Lung (tissue), 10 donors: Measurements from ENCODE around the gene NBPF14. TPM values are rescaled to one million over a fixed set of nuclear protein-coding genes. Genes with fewer than 3 reads are reported as not detected.
"Not testable (repeated sequence)": the region's sequence is repeated elsewhere in the genome, so short reads cannot be mapped to it uniquely, and the experiment has no call there.

Experiments used
- ATAC-seq: fragments of 200-7000 bp; cut with Tn5 transposase; one replicate; pipeline ENCODE4 v1.9.1; 2020; ENCODE audit warnings: moderate number of reproducible peaks; ENCODE audit not compliant: insufficient read depth, low FRiP score
- DNase-seq, 3 donors: peaks; one replicate each; pipeline ENCODE4 v3.0.0-alpha.2; 2013 to 2017
- H3K27ac ChIP-seq, 2 donors: one replicate each; pipeline ENCODE4 v1.5.1; 2013; ENCODE audit warnings: mild to moderate bottlenecking in 2 of 2, moderate library complexity in 2 of 2, control low read depth in 1 of 2, inconsistent platforms in 1 of 2, low read depth in 1 of 2, low read length in 1 of 2
- H3K27me3 ChIP-seq, 3 donors: one replicate each; pipeline ENCODE4 v1.5.1; 2013; ENCODE audit warnings: low read length in 2 of 3; ENCODE audit not compliant: control insufficient read depth in 3 of 3, insufficient read depth in 3 of 3
- H3K36me3 ChIP-seq, 4 donors: one replicate each; pipeline ENCODE4 v1.5.1; 2013; ENCODE audit warnings: low read length in 4 of 4, mild to moderate bottlenecking in 1 of 4, moderate library complexity in 1 of 4; ENCODE audit not compliant: control insufficient read depth in 4 of 4, insufficient read depth in 4 of 4
- H3K4me1 ChIP-seq, 5 donors: one replicate each; pipeline ENCODE4 v1.5.1; 2013; ENCODE audit warnings: low read length in 5 of 5, mild to moderate bottlenecking in 2 of 5, moderate library complexity in 1 of 5; ENCODE audit not compliant: control insufficient read depth in 5 of 5, insufficient read depth in 5 of 5
- H3K4me3 ChIP-seq: one replicate; pipeline ENCODE4 v1.5.1; 2013; ENCODE audit warnings: mild to moderate bottlenecking, control low read depth, moderate library complexity
- H3K9ac ChIP-seq, 2 donors: one replicate each; pipeline ENCODE4 v1.5.1; 2013; ENCODE audit warnings: low read length in 2 of 2, control low read depth in 1 of 2; ENCODE audit not compliant: insufficient read depth in 1 of 2
- H3K9me3 ChIP-seq, 4 donors: one replicate each; pipeline ENCODE4 v1.5.1; 2013; ENCODE audit warnings: low read length in 3 of 4, mild to moderate bottlenecking in 1 of 4, moderate library complexity in 1 of 4; ENCODE audit not compliant: control insufficient read depth in 4 of 4, insufficient read depth in 3 of 4
- WGBS, 2 donors: extraction: QIAGEN DNeasy Blood & Tissue Kit; methylation state at CpG; one replicate each; pipeline ENCODE4 v1.1.7; 2013; 5-methylcytosine and 5-hydroxymethylcytosine counted together
- polyA plus RNA-seq, 2 donors: library from polyadenylated mRNA; stranded (reverse); fragments of 200-250 nt; gene quantifications; one replicate each; pipeline ENCODE4 v1.2.1, GENCODE V29; 2013
- total RNA-seq, 2 donors: library from RNA; depleted of rRNA in 1 of 2; stranded (reverse); fragments of >200 nt in 1 of 2; gene quantifications; one replicate each; pipeline ENCODE4 v1.2.1, GENCODE V29; 2014 to 2021
- donor health status: Bipolar disorder and iron deficiency.
- donor health status: healthy.
- donor health status: DM: yes; HTN: yes; CAD: no.

The NBPF14 gene
- total and polyA plus RNA-seq, 4 donors: 16.4 to 55.6 (median 22.5) TPM

DNA sequence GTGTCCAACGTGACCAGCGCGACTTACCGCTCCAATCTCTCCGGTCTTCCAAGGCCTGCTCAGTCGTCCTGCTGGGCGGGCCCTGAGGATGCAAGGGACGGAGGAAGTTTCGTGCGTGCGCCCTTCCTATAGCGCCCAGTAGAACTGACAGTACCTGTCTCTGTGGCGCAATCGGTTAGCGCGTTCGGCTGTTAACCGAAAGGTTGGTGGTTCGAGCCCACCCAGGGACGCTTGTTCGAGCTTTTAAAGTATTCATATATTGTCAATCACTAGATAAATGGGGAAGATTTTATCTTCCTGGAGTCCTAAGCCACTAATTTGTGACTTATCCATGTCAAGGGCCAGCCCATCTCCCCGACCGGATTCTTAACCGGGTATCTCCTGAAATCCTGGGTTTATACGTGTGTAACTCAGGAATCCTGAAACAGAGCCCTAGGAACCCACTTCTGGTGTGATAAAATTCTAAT lies 66.7 kb downstream of the NBPF14 start:
- H3K27ac ChIP-seq, H3K4me1 ChIP-seq, H3K27me3 ChIP-seq, H3K9me3 ChIP-seq, H3K4me3 ChIP-seq, H3K36me3 ChIP-seq, H3K9ac ChIP-seq, ATAC-seq: not testable (repeated sequence)
- WGBS, 2 donors: 3 to 12% methylated on average over 12 to 24 of the region's 25 CpGs
- DNase-seq: peak; percentile 1 to 9 (median 2)

DNA sequence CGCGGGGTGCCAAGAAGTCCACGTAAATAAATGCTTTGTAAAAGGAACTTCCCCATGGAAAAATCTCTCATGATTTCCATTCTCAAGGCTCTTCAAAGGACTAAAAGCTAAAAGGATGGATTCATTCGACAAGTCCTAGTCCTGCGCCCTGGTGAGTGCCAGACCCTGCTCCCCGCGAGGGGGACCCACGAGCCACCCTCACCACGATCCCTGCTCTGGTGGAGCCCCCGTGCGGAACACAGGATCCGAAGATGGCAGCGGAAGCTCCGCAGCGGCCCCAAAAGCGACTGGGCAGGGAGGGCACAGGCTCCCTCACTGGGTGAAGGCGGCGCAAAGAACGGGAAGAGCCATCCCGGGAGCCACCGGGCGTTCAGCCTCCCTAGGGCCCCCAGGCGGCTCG lies 67.2 kb downstream of the NBPF14 start:
- H3K27me3 ChIP-seq, ATAC-seq, H3K9me3 ChIP-seq, H3K4me3 ChIP-seq, DNase-seq, H3K36me3 ChIP-seq, H3K4me1 ChIP-seq, H3K27ac ChIP-seq, H3K9ac ChIP-seq: not testable (repeated sequence)
- WGBS, 2 donors: 0 to 1% methylated on average over 3 to 6 of the region's 24 CpGs

DNA sequence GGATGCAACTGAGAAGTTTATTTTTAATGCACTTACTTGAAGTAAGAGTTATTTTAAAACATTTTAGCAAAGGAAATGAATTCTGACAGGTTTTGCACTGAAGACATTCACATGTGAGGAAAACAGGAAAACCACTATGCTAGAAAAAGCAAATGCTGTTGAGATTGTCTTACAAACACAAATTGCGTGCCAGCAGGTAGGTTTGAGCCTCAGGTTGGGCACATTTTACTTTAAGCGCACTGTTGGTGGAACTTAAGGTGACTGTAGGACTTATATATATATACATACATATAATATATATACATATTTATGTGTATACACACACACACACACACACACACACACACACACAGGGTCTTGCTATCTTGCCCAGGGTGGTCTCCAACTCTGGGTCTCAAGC lies 69.2 kb downstream of the NBPF14 start:
- not testable (repeated sequence) for ATAC-seq, DNase-seq, H3K9ac ChIP-seq, H3K36me3 ChIP-seq, H3K4me3 ChIP-seq, H3K27ac ChIP-seq, H3K27me3 ChIP-seq, H3K9me3 ChIP-seq, H3K4me1 ChIP-seq
- 77 to 86% methylated on average over 2 of the region's 2 CpGs for WGBS, 2 donors

DNA sequence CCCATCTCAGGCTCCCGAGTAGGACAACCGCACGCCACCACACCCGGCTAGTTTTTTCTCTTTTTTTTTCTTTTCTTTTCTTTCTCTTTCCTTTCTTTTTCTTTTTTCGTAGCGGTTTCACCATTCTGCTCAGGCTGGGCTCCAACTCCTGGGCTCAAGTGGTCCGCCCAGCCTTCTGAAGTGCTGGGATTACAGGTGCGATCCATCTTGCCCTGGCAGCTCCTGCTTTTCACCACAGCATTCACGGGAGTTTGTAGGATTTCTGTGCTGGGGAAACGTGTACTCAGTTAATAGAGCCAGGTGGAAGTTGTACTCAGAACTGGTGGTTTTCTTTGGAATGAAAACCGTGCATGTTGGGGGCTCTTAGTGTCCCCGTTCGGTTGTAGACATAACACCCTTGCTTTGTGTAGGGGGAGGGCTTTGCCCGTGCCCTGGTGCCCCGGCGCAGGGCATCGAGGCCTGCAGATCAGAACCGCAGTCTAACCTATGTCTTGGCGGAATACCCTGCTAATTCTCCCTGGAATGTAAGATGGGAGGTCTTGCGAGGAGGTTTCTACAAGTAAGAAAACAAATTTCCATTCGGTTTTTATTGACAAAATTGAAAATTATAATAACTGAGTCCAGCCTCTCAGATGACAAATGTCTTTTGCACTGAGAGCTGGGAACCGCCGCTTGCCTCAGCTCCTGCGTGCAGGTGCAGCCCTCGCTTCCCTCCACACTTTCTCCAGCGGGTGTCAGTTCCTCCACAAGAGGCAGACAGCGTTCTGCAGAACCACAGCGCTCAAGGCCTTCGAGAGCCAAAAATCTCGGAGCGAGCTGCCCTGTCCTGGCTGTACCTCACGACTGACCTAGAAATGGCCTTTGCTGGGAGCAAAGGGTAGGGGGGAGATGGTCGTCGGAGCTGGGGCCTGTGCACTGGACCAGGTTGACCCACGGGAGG lies 72.3 kb downstream of the NBPF14 start:
- not testable (repeated sequence) for H3K27ac ChIP-seq, H3K9me3 ChIP-seq, H3K9ac ChIP-seq, H3K4me1 ChIP-seq, H3K4me3 ChIP-seq, H3K27me3 ChIP-seq, DNase-seq, H3K36me3 ChIP-seq, ATAC-seq
- WGBS, 2 donors: 22 to 28% methylated on average over 12 to 14 of the region's 35 CpGs

DNA sequence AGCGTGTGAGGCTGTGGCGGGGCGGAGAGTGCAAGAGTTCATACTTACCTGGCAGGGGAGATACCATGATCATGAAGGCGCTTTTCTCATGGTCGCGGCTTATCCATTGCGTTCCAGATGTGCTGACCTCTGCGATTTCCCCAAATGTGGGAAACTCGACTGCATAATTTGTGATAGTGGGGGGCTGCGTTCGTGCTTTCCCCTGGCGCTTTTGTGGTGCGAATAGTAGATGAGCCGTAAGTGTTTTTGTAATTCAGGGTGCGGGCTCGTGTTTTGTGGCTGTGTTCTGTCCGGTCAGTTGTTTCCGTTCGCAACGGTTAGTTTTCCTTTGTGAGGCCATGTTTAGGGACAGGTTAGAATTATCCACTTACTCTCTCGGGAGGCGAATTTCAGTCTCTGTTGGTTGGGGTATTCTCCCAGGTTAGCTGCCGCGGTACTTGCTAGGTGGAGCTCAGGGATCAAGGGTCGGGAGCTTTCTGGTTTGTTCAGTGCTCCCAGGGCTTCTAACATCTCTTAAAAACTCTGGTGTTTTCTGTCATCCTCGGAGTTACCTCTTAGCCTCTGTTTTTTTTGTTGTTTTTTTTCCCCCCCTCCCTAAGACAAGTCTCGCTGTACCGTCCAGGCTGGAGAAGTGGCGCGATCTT lies 73.1 kb downstream of the NBPF14 start:
- H3K9me3 ChIP-seq, H3K4me1 ChIP-seq, H3K27me3 ChIP-seq, H3K36me3 ChIP-seq: not testable (repeated sequence)
- H3K27ac ChIP-seq: peak overlapping the region; percentile 26 to 88
- 1% methylated on average over 29 to 30 of the region's 30 CpGs for WGBS, 2 donors
- peak overlapping the region in 1 of 2 donors; percentile 83 for H3K9ac ChIP-seq
- DNase-seq (peak; percentile 90 to 99 (median 96)), ATAC-seq (peak; percentile 90)
- peak overlapping the region; percentile 35 for H3K4me3 ChIP-seq

DNA sequence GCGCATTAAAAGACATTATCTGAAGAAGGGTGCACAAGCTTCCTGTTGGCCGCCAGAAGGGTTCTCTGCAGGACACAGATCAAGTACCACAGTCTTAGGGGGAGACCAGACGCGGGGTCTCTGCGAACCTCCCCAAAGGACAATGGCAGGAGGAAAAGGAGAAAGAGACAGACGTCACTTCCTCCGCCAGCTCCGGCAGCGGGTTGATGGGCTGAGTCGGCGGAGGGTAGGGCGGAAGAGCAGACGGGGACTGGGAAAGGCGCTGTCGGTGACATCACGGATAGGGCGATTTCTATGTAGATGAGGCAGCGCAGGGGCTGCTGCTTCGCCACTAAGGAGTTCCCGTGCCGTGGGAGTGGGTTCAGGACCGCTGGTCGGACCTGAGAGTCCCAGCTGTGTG lies 73.7 kb downstream of the NBPF14 start:
- H3K9ac ChIP-seq, H3K4me1 ChIP-seq, H3K4me3 ChIP-seq, H3K9me3 ChIP-seq, H3K27me3 ChIP-seq, H3K36me3 ChIP-seq: not testable (repeated sequence)
- peak; percentile 61 for ATAC-seq
- DNase-seq: peak; percentile 89 to 94 (median 91)
- peak overlapping the region in 1 of 2 donors; percentile 40 for H3K27ac ChIP-seq
- WGBS, 2 donors: 1 to 3% methylated on average over 12 to 17 of the region's 23 CpGs

DNA sequence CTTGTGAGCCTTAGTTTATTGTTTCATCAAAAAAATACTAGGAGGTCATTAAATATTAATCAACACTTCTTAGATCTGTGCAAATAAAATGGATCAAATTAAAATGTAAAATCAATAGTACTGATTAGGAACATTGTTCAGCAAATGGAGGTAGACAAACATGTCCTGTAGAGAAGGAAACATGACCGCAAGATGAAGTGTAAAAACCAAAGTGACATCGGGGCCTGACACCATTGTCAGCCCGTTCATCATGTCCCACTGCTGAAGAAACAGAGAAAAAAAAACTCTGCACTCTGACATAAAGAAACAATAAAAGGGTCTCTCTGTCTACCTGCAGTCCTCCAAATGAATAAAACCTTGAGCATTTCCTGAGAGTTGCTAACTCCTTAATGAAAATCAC lies 81.5 kb downstream of the NBPF14 start:
- not testable (repeated sequence) for H3K4me3 ChIP-seq, ATAC-seq, H3K27me3 ChIP-seq, DNase-seq, H3K9ac ChIP-seq, H3K27ac ChIP-seq, H3K36me3 ChIP-seq, H3K9me3 ChIP-seq, H3K4me1 ChIP-seq
- no CpG with 5 or more reads among the region's 3 CpGs for WGBS, 2 donors

DNA sequence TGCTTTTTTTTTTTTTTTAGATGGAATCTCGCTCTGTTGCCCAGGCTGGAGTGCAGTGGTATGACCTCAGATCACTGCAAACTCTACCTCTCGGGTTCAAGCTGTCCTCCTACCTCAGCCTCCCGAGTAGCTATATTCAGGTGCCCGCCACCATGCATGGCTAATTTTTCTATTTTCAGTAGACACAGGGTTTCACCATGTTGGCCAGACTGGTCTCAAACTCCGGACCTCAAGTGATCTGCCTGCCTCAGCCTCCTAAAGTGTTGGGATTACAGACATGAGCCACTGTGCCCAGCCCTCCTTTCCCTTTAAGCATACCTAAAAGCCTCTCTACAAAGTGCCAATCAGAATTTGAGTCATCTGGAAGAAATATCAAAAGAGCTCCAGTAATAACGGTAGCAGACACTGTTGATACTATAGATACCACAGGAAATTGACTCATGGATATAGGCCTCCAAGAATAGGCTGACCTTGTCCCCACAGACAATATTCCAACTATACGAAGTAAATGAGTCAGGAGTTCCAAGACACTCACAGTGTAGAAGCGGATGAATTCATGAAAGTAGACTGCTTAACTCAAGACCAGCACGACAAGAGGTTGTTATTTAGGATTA lies 83.1 kb downstream of the NBPF14 start:
- H3K4me3 ChIP-seq, H3K9me3 ChIP-seq, H3K36me3 ChIP-seq, DNase-seq, H3K27me3 ChIP-seq, H3K4me1 ChIP-seq, ATAC-seq, H3K27ac ChIP-seq, H3K9ac ChIP-seq: not testable (repeated sequence)
- 74 to 82% methylated on average over 9 of the region's 9 CpGs for WGBS, 2 donors
